RKO (cell line): Measurements from ENCODE around the gene HS2ST1.
"Not testable (repeated sequence)": the region's sequence is repeated elsewhere in the genome, so short reads cannot be mapped to it uniquely, and the experiment has no call there.

Source experiments
- DNase-seq: peaks from one replicate; pipeline ENCODE4 v3.0.0-alpha.2; 2016; ENCODE audit warnings: low spot score

The HS2ST1 gene

GRCh38 chr1:86925742-86926141 is 11.3 kb downstream of the HS2ST1 start:
- no peak for DNase-seq

GRCh38 chr1:86926883-86927282 is 12.4 kb downstream of the HS2ST1 start:
- no peak for DNase-seq

- DNase-seq = no peak
Measured at GRCh38 chr1:86928819-86929218, 14.4 kb downstream of the HS2ST1 start.

GRCh38 chr1:86933051-86933450 is 18.6 kb downstream of the HS2ST1 start:
- no peak for DNase-seq

GRCh38 chr1:86933562-86934377 is 19.3 kb downstream of the HS2ST1 start:
- no peak for DNase-seq

- DNase-seq = peak; percentile 21
Measured at GRCh38 chr1:86938450-86938849, 24.0 kb downstream of the HS2ST1 start.

GRCh38 chr1:86938855-86939254 is 24.4 kb downstream of the HS2ST1 start:
- DNase-seq = no peak

GRCh38 chr1:86939406-86939805 is 25.0 kb downstream of the HS2ST1 start:
- DNase-seq = no peak

GRCh38 chr1:86940599-86940998 is 26.2 kb downstream of the HS2ST1 start:
- no peak for DNase-seq

- DNase-seq = no peak
Measured at GRCh38 chr1:86942042-86942441, 27.6 kb downstream of the HS2ST1 start.

- no peak for DNase-seq
Measured at GRCh38 chr1:86942743-86943142, 28.3 kb downstream of the HS2ST1 start.

- DNase-seq = no peak
Measured at GRCh38 chr1:86948212-86948611, 33.8 kb downstream of the HS2ST1 start.

GRCh38 chr1:86950712-86951419 is 36.4 kb downstream of the HS2ST1 start:
- DNase-seq = no peak

GRCh38 chr1:86951430-86951829 is 37.0 kb downstream of the HS2ST1 start:
- DNase-seq = no peak

- DNase-seq = no peak
Measured at GRCh38 chr1:86953167-86953566, 38.7 kb downstream of the HS2ST1 start.

GRCh38 chr1:86955678-86956077 is 41.2 kb downstream of the HS2ST1 start:
- DNase-seq = no peak

- no peak for DNase-seq
Measured at GRCh38 chr1:86956221-86956620, 41.8 kb downstream of the HS2ST1 start.

- no peak for DNase-seq
Measured at GRCh38 chr1:86957221-86957620, 42.8 kb downstream of the HS2ST1 start.

- DNase-seq = no peak
Measured at GRCh38 chr1:86960548-86960947, 46.1 kb downstream of the HS2ST1 start.

- DNase-seq = not testable (repeated sequence)
Measured at GRCh38 chr1:86963841-86964240, 49.4 kb downstream of the HS2ST1 start.

- DNase-seq = peak; percentile 59
Measured at GRCh38 chr1:86965012-86965826, 50.8 kb downstream of the HS2ST1 start.

- no peak for DNase-seq
Measured at GRCh38 chr1:86965827-86966182, 51.4 kb downstream of the HS2ST1 start.

GRCh38 chr1:86970938-86971337 is 56.5 kb downstream of the HS2ST1 start:
- no peak for DNase-seq
